GM13976 (cell line): ENCODE results near the gene FDXACB1.

Experiments
- DNase-seq: peaks from one replicate; pipeline ENCODE4 v3.0.0; 2012; ENCODE audit warnings: low spot score
- CTCF ChIP-seq: IDR thresholded peaks from 2 replicates; pipeline ENCODE4 v1.5.1; 2012; ENCODE audit warnings: borderline replicate concordance, mild to moderate bottlenecking; ENCODE audit not compliant: insufficient read depth; ENCODE audit errors: extremely low read depth, missing control alignments, control extremely low read depth
- in situ Hi-C: fragments of 300-500 bp; cut with MboI; formaldehyde crosslinking; loops from one replicate; pipeline ENCODE4 v1.12.0; 2022; ENCODE audit warnings: low sequenced_read_pairs, mixed read lengths, inconsistent platforms; ENCODE audit not compliant: unreplicated experiment

The FDXACB1 gene

GRCh38 chr11:111921541-111922230, 42.7 kb upstream of the FDXACB1 start:
- in situ Hi-C loops, result no loop called here
- TF ChIP-seq CTCF, result no peak
- no peak for DNase-seq

- in situ Hi-C loops, result no loop called here
- no peak for DNase-seq
- TF ChIP-seq CTCF, result no peak
Observed at GRCh38 chr11:111920908-111921307, 41.9 kb upstream of the FDXACB1 start.

- no peak for TF ChIP-seq CTCF
- no peak for DNase-seq
- in situ Hi-C loops, result no loop called here
Observed at GRCh38 chr11:111918390-111919256, 39.7 kb upstream of the FDXACB1 start, which contains the start of gene C11orf52. Gene C11orf52, plus strand, starts transcription at chr11:111918913. Its CDS starts 60 bp downstream, at chr11:111918973.

- DNase-seq, result no peak
- in situ Hi-C loops, result no loop called here
- no peak for TF ChIP-seq CTCF
Observed at GRCh38 chr11:111917788-111918187, 38.8 kb upstream of the FDXACB1 start.

GRCh38 chr11:111917312-111917711, 38.3 kb upstream of the FDXACB1 start:
- in situ Hi-C loops, result no loop called here
- TF ChIP-seq CTCF, result no peak
- no peak for DNase-seq

GRCh38 chr11:111916768-111917167, 37.8 kb upstream of the FDXACB1 start:
- in situ Hi-C loops, result no loop called here
- TF ChIP-seq CTCF, result no peak
- no peak for DNase-seq
